WERI-Rb-1 (cell line): ENCODE measurements around the gene ARHGAP27.
A peak's percentile ranks its signal among the peaks of the same experiment; 100 is the strongest.
"Not testable (repeated sequence)": the region's sequence is repeated elsewhere in the genome, so short reads cannot be mapped to it uniquely, and the experiment has no call there.

ENCODE experiments used
- DNase-seq: peaks from one replicate; pipeline ENCODE4 v3.0.0-alpha.2; 2020
- H3K27ac ChIP-seq: fragments of 250-450 bp; sonication (Bioruptor Pico); 2 replicates; pipeline ENCODE4 v1.5.1; 2020; ENCODE audit warnings: mild to moderate bottlenecking, moderate library complexity
- H3K27me3 ChIP-seq: fragments of 250-450 bp; sonication (Bioruptor Pico); 2 replicates; pipeline ENCODE4 v1.5.1; 2021; ENCODE audit warnings: mild to moderate bottlenecking, low read depth, moderate library complexity; ENCODE audit not compliant: insufficient read depth, severe bottlenecking
- H3K36me3 ChIP-seq: fragments of 250-450 bp; sonication (Bioruptor Pico); 2 replicates; pipeline ENCODE4 v1.5.1; 2020; ENCODE audit warnings: mild to moderate bottlenecking, moderate library complexity
- H3K4me3 ChIP-seq: 2 replicates; pipeline ENCODE4 v1.5.1; 2011; ENCODE audit warnings: low read depth, mild to moderate bottlenecking, control low read depth, low read length
- H3K9me3 ChIP-seq: fragments of 250-450 bp; sonication (Bioruptor Pico); 2 replicates; pipeline ENCODE4 v1.5.1; 2021; ENCODE audit warnings: mild to moderate bottlenecking, moderate library complexity; ENCODE audit not compliant: severe bottlenecking
- TF ChIP-seq, protein P1 (sequence below): IDR thresholded peaks from 2 replicates; pipeline ENCODE4 v1.5.1; 2011; ENCODE audit warnings: low read depth, mild to moderate bottlenecking, control low read depth, inconsistent platforms, low read length

The ARHGAP27 gene, protein sequence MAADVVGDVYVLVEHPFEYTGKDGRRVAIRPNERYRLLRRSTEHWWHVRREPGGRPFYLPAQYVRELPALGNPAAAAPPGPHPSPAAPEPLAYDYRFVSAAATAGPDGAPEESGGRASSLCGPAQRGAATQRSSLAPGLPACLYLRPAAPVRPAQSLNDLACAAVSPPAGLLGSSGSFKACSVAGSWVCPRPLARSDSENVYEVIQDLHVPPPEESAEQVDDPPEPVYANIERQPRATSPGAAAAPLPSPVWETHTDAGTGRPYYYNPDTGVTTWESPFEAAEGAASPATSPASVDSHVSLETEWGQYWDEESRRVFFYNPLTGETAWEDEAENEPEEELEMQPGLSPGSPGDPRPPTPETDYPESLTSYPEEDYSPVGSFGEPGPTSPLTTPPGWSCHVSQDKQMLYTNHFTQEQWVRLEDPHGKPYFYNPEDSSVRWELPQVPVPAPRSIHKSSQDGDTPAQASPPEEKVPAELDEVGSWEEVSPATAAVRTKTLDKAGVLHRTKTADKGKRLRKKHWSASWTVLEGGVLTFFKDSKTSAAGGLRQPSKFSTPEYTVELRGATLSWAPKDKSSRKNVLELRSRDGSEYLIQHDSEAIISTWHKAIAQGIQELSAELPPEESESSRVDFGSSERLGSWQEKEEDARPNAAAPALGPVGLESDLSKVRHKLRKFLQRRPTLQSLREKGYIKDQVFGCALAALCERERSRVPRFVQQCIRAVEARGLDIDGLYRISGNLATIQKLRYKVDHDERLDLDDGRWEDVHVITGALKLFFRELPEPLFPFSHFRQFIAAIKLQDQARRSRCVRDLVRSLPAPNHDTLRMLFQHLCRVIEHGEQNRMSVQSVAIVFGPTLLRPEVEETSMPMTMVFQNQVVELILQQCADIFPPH

GRCh38 chr17:45432405-45433158 lies at the start of gene ARHGAP27:
TSS of gene ARHGAP27 (minus strand) at chr17:45432870. CDS start at chr17:45430279, 2,591 bp downstream.
- DNase-seq: no peak
- Histone ChIP-seq H3K4me3 (peak within 1 kb of the TSS; percentile 64), H3K9me3 (no peaks in the 10 kb centered on the region), H3K27ac (no peak within 1 kb of the TSS), H3K27me3 (peaks cover 37% of the 10 kb centered on the region), H3K36me3 (peaks cover 8% of the 10 kb centered on the region; the same call in 1 of the 2 replicates)
- TF ChIP-seq, protein P1, sequence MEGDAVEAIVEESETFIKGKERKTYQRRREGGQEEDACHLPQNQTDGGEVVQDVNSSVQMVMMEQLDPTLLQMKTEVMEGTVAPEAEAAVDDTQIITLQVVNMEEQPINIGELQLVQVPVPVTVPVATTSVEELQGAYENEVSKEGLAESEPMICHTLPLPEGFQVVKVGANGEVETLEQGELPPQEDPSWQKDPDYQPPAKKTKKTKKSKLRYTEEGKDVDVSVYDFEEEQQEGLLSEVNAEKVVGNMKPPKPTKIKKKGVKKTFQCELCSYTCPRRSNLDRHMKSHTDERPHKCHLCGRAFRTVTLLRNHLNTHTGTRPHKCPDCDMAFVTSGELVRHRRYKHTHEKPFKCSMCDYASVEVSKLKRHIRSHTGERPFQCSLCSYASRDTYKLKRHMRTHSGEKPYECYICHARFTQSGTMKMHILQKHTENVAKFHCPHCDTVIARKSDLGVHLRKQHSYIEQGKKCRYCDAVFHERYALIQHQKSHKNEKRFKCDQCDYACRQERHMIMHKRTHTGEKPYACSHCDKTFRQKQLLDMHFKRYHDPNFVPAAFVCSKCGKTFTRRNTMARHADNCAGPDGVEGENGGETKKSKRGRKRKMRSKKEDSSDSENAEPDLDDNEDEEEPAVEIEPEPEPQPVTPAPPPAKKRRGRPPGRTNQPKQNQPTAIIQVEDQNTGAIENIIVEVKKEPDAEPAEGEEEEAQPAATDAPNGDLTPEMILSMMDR: no peak

DNA sequence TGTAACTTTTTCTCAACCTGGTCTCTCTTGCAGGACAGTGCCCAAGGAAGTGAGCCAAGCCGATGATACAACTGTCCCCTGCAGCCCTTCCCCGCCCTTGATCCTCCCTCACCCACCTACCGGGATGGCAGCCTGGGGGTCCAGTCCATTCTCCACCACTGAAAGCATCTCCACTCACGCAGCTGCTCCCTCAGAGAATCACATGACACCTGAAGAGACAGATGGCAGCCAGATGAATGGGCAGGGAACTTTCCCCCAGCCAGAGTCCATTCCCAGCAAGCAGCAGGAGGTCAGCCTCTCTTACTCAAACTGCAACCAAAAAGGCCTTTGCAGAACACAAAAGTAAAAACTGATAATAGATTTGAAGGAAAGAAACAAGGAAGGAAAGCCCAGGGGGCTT lies 49.6 kb upstream of the ARHGAP27 start:
- not testable (repeated sequence) for DNase-seq, H3K27me3 ChIP-seq, H3K4me3 ChIP-seq, H3K27ac ChIP-seq, H3K9me3 ChIP-seq, H3K36me3 ChIP-seq

- H3K27me3 ChIP-seq, DNase-seq, H3K4me3 ChIP-seq, H3K36me3 ChIP-seq, H3K9me3 ChIP-seq, H3K27ac ChIP-seq: not testable (repeated sequence)
Observed at GRCh38 chr17:45475436-45475835, 42.8 kb upstream of the ARHGAP27 start.

GRCh38 chr17:45472249-45472648 lies 39.6 kb upstream of the ARHGAP27 start:
- not testable (repeated sequence) for H3K27me3 ChIP-seq, H3K27ac ChIP-seq, H3K4me3 ChIP-seq, DNase-seq, H3K9me3 ChIP-seq, H3K36me3 ChIP-seq

GRCh38 chr17:45469204-45469563 lies 36.5 kb upstream of the ARHGAP27 start:
- H3K4me3 ChIP-seq, H3K36me3 ChIP-seq, H3K27ac ChIP-seq, DNase-seq, H3K27me3 ChIP-seq, H3K9me3 ChIP-seq: not testable (repeated sequence)

GRCh38 chr17:45468293-45469203 lies 35.9 kb upstream of the ARHGAP27 start:
- H3K27ac ChIP-seq, H3K27me3 ChIP-seq, H3K36me3 ChIP-seq, H3K9me3 ChIP-seq, DNase-seq, H3K4me3 ChIP-seq: not testable (repeated sequence)

DNA sequence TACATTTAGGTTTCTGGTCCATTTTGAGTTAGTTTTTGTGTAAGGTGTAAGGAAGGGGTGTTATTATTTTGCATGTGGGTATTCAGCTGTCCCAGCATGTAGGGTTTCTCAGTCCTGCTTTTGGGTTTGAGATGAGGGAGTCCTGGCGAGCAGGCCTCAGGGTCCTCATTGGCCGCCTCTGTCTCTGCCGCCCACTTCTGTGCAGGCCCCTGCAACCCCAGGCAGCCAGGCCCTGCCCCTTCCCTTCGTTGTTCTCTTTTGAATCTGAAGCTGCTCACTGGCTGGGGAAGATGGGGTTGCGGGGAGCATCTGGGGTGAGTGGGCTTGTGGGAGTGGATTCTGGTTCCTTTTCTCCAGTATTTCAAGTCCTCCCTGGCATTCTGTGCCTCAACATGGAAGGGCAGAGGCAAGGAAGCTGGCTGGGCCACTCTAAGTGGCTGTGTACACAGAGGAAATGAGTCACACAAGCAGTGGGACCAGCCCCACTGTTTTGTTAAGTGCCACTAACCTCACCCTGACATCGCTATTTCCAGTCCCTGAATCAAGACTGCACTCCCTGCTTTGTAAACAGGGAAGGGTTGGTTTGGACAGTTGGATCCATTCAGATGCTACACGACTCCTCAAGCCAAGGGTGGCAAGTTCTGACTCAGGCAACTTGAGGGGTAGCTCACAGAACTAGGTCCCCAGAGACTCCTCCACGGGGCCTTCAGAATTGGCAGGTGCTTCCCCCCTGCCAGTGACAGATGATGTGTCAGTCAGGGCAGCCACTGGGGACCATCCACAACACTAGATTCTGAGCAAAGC lies 29.1 kb upstream of the ARHGAP27 start:
- DNase-seq, H3K4me3 ChIP-seq, H3K9me3 ChIP-seq, H3K27me3 ChIP-seq, H3K36me3 ChIP-seq, H3K27ac ChIP-seq: not testable (repeated sequence)

- H3K36me3 ChIP-seq, H3K4me3 ChIP-seq, H3K9me3 ChIP-seq, DNase-seq, H3K27me3 ChIP-seq, H3K27ac ChIP-seq: not testable (repeated sequence)
Observed at GRCh38 chr17:45460422-45460821, 27.8 kb upstream of the ARHGAP27 start.

- H3K36me3 ChIP-seq, DNase-seq, H3K9me3 ChIP-seq, H3K27ac ChIP-seq, H3K4me3 ChIP-seq, H3K27me3 ChIP-seq: not testable (repeated sequence)
Observed at GRCh38 chr17:45454341-45454740, 21.7 kb upstream of the ARHGAP27 start.
